Natural killer cell treated with Interleukin-12 subunit alpha and Interleukin-12 subunit beta and Interleukin-15 and Interleukin-18, amount 100 ng/mL, for 72 hours (primary cell): ENCODE measurements around the gene DPH5. TPM values are rescaled to one million over a fixed set of nuclear protein-coding genes. Genes with fewer than 3 reads are reported as not detected.

ENCODE experiments used
- ATAC-seq, 2 donors: fragments of 150-1000 bp; cut with Tn5 transposase in 1 of 2; sonication (Bioruptor Pico), chemical (Tn5 transposase) in 1 of 2; 2 replicates each; pipeline ENCODE4 v1.10.0; 2021
- DNase-seq: peaks from one replicate; pipeline ENCODE4 v3.0.0; 2022; ENCODE audit warnings: low spot score
- H3K27ac Mint-ChIP-seq, 2 donors: 1 replicate in 1 of 2; 2 replicates in 1 of 2; pipeline ENCODE4 v1.8.0; 2022; ENCODE audit warnings: mixed read lengths in 2 of 2, mild to moderate bottlenecking in 1 of 2, moderate library complexity in 1 of 2
- H3K27me3 Mint-ChIP-seq, 2 donors: 1 replicate in 1 of 2; 2 replicates in 1 of 2; pipeline ENCODE4 v1.8.0; 2022; ENCODE audit warnings: mixed read lengths in 2 of 2
- H3K36me3 Mint-ChIP-seq: one replicate; pipeline ENCODE4 v1.8.0; 2022; ENCODE audit warnings: mixed read lengths
- H3K4me1 Mint-ChIP-seq, 2 donors: 1 replicate in 1 of 2; 2 replicates in 1 of 2; pipeline ENCODE4 v1.8.0; 2022; ENCODE audit warnings: low read depth in 2 of 2, mixed read lengths in 2 of 2, mild to moderate bottlenecking in 1 of 2
- H3K4me3 Mint-ChIP-seq: one replicate; pipeline ENCODE4 v1.8.0; 2022; ENCODE audit warnings: mixed read lengths
- H3K9me3 Mint-ChIP-seq: 2 replicates; pipeline ENCODE4 v1.8.0; 2022; ENCODE audit warnings: mixed read lengths
- total RNA-seq, 2 donors: library from RNA; stranded (reverse); gene quantifications; one replicate each; pipeline ENCODE4 v1.2.3, GENCODE V29; 2022

DPH5 gene
- total RNA-seq, 2 donors from 2014 or later = 20.1 to 28.9 TPM

DNA sequence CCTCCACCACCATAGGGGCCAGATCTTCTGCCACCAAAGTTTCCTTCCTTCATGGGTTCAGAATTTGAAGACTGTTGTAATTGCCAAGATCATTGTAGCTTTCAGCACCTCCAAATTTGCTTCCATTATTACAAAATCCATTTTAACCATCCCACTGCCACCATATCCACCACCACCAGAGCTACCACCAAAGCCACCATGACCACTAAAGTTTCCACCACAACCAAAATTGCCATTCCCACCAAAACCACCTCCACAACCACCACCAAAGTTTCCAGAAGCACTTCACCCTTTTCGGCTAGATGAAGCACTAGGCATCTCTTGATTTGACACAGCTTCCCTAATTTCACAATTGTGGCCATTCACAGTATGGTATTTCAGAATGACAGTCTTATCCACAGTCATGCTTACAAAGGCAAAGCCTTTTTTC lies 84.5 kb downstream of the DPH5 start:
- peaks cover 57% of the 10 kb centered on the region for H3K36me3 Mint-ChIP-seq
- no peaks in the 10 kb centered on the region for H3K9me3 Mint-ChIP-seq
- peak overlapping the region; percentile 93 to 95 for H3K27ac Mint-ChIP-seq
- no peaks in the 10 kb centered on the region for H3K27me3 Mint-ChIP-seq
- DNase-seq (peak; percentile 67), ATAC-seq (peak; percentile 88 to 92)
- peak overlapping the region; percentile 76 for H3K4me3 Mint-ChIP-seq
- H3K4me1 Mint-ChIP-seq = peaks cover 50 to 54% of the 10 kb centered on the region in 2 donors

Other genes starting within 250 kb of the DPH5 start
- 1 to 10 TPM; 3.2 to 10.0 TPM for gene EXTL2, start 130.9 kb downstream of the DPH5 start, total RNA-seq
- gene SLC30A7, start 129.7 kb downstream of the DPH5 start, total RNA-seq = 10 to 100 TPM; 54.6 to 66.2 TPM
- 10 to 100 TPM; 11.8 to 49.3 TPM for gene S1PR1, start 211.2 kb upstream of the DPH5 start, total RNA-seq